GM18499 (cell line): ENCODE results near the gene GRK4.

Source experiments
- ATAC-seq: cut with Tn5 transposase; IDR thresholded peaks from one replicate; pipeline ENCODE4 v1.9.1; 2021; ENCODE audit warnings: moderate number of reproducible peaks; ENCODE audit not compliant: insufficient read depth, unreplicated experiment

Gene GRK4

GRCh38 chr4:3085948-3086670 is 122.7 kb downstream of the GRK4 start:
- no peak for ATAC-seq

- ATAC-seq: no peak
These were observed 123.9 kb downstream of the GRK4 start for GRCh38 chr4:3087115-3087797.
